Right lobe of liver (tissue), 6 donors: ENCODE measurements around the gene CLTB. TPM values are rescaled to one million over a fixed set of nuclear protein-coding genes. Genes with fewer than 3 reads are reported as not detected.
A peak's percentile ranks its signal among the peaks of the same experiment; 100 is the strongest.

Source experiments
- ATAC-seq, 4 donors: fragments of 200-7000 bp; cut with Tn5 transposase; one replicate each; pipeline ENCODE4 v1.9.1; 2020; ENCODE audit warnings: mild to moderate bottlenecking in 4 of 4, moderate library complexity in 4 of 4
- DNase-seq, 3 donors: peaks; one replicate each; pipeline ENCODE4 v3.0.0-alpha.2; 2020
- H3K27ac ChIP-seq, 3 donors: fragments of 200-600 bp; one replicate each; pipeline ENCODE4 v1.8.0; 2022
- H3K27me3 ChIP-seq, 2 donors: fragments of 200-600 bp; one replicate each; pipeline ENCODE4 v1.8.0; 2022
- H3K36me3 ChIP-seq, 4 donors: fragments of 200-600 bp; sonication (generic) in 1 of 4; one replicate each; pipeline versions ENCODE4 v1.5.1 to v1.8.0; 2017 to 2022; ENCODE audit warnings: control low read depth in 1 of 4
- H3K4me1 ChIP-seq, 4 donors: fragments of 200-600 bp; sonication (generic) in 1 of 4; one replicate each; pipeline versions ENCODE4 v1.5.1 to v1.8.0; 2017 to 2022; ENCODE audit warnings: control low read depth in 1 of 4
- H3K4me3 ChIP-seq, 3 donors: fragments of 200-600 bp; one replicate each; pipeline ENCODE4 v1.8.0; 2022
- H3K9me3 ChIP-seq, 4 donors: fragments of 200-600 bp; sonication (generic) in 1 of 4; one replicate each; pipeline versions ENCODE4 v1.5.1 to v1.8.0; 2017 to 2022; ENCODE audit warnings: control low read depth in 1 of 4
- CTCF ChIP-seq, 4 donors: fragments of 200-600 bp in 3 of 4; fragments of 450-650 bp in 1 of 4; IDR thresholded peaks; one replicate each; pipeline versions ENCODE4 v1.5.1 to v1.8.0; 2016 to 2022; ENCODE audit warnings: antibody characterized with exemption in 4 of 4, mild to moderate bottlenecking in 2 of 4
- POLR2A ChIP-seq: fragments of 450-650 bp; IDR thresholded peaks from one replicate; pipeline ENCODE4 v1.6.1; 2017; ENCODE audit warnings: antibody characterized with exemption, mild to moderate bottlenecking
- WGBS: methylation state at CpG from one replicate; pipeline ENCODE4 v1.1.6; 2018; ENCODE audit warnings: low coverage, low lambda C conversion rate; ENCODE audit not compliant: insufficient coverage; ENCODE audit errors: missing lambda C conversion rate; 5-methylcytosine and 5-hydroxymethylcytosine counted together
- intact Hi-C, 2 donors: fragments of 100-400 bp; cut with DNase I; formaldehyde crosslinking; loops; one replicate each; pipeline versions ENCODE4 v1.11.2 to v1.14.1; 2022
- total RNA-seq, 6 experiments: library from RNA; depleted of rRNA in 2 of 6; stranded (reverse); fragments of >200 nt in 2 of 6; fragmentation: NEBNext Ultra II Directional in 3 of 6; extraction: Animal tissue kit (Norgen Biotek cat#: 25700) in 3 of 6; gene quantifications; one replicate each; pipeline versions ENCODE4 v1.1.0 to v1.2.4, GENCODE V29; 2016 to 2023
- donor health status: DM: no; HTN: yes; CAD: no.
- donor health status: DM: no; HTN: no; CAD: no.
- donor health status: DM: no; HTN: no; CAD: no.
- donor health status: DM: no; HTN: yes; CAD: no.
- donor health status: DM: no; HTN: yes; CAD: no.

Gene CLTB
- total RNA-seq, 6 experiments from 2014 or later, result 28.6 to 73.0 (median 31.3) TPM

DNA sequence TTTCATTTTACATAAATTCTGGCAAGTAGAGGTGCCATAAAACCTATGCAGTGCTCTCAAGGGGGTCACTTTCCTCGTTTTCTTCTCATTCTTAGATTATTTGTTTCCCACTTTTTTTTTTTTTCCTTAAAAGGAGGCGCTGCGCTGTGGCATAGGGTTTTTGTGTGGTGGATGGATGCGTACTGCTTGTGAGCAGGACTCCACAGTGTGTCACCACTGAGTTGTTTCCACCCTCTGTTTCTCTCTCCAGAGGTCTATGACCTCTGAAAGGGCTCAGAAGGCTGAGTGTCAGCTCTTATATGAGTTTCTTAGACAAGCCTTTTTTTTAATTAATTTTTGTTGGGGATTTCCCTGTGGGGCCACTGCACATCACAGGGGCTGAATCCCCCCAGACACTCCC is 13.6 kb upstream of the CLTB start:
- H3K4me3 ChIP-seq, result no peak overlapping the region
- H3K9me3 ChIP-seq, result no peaks in the 10 kb centered on the region
- no peaks in the 10 kb centered on the region for H3K36me3 ChIP-seq
- no peak for TF ChIP-seq POLR2A
- peak in 2 of 4 donors; percentile 21 to 28 for TF ChIP-seq CTCF (IDR thresholded peaks at IDR 0.05)
- no peaks in the 10 kb centered on the region for H3K4me1 ChIP-seq
- DNase-seq, result no peak
- intact Hi-C loops, result no loop called here
- peak in 3 of 4 donors; percentile 51 to 67 (median 56) for ATAC-seq
- H3K27me3 ChIP-seq, result no peaks in the 10 kb centered on the region
- no peak overlapping the region for H3K27ac ChIP-seq
- 44% methylated on average over 4 of the region's 4 CpGs for WGBS

GRCh38 chr5:176427971-176428370 is 11.6 kb upstream of the CLTB start:
- 68% methylated on average over 4 of the region's 4 CpGs for WGBS
- TF ChIP-seq POLR2A (no peak), CTCF (IDR thresholded peaks at IDR 0.05) (no peak)
- ATAC-seq (no peak), DNase-seq (peak in 1 of 3 donors; percentile 1)
- Histone ChIP-seq H3K27ac (no peak overlapping the region), H3K4me3 (no peak overlapping the region), H3K9me3 (no peaks in the 10 kb centered on the region), H3K4me1 (no peaks in the 10 kb centered on the region), H3K27me3 (no peaks in the 10 kb centered on the region), H3K36me3 (no peaks in the 10 kb centered on the region)
- intact Hi-C loops, result no loop called here

DNA sequence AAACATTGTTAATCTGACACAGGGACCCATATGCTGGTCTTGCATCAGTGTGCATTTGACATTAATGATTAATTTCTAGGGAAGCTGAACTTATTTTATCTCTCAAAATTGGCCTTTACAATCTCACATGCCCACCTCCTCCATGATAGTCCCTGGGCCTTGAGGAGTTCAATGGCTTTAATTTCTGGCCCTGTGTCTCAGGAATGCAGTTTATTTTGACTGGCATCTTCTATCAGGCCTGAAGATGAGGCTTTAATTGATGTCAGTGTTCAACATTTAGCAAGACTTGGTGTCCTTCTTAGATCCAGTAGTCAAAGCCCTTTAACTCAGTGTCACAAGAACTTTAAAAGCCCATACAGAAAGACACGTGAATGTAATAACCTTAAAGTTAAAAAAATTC is 10.5 kb upstream of the CLTB start:
- no peaks in the 10 kb centered on the region for H3K4me1 ChIP-seq
- ATAC-seq (no peak), DNase-seq (no peak)
- no peak for TF ChIP-seq CTCF (IDR thresholded peaks at IDR 0.05)
- TF ChIP-seq POLR2A, result no peak
- H3K9me3 ChIP-seq, result no peaks in the 10 kb centered on the region
- intact Hi-C loops, result no loop called here
- 74% methylated on average over 1 of the region's 1 CpG for WGBS
- H3K27ac ChIP-seq, result no peak overlapping the region
- no peaks in the 10 kb centered on the region for H3K36me3 ChIP-seq
- H3K27me3 ChIP-seq, result no peaks in the 10 kb centered on the region
- no peak overlapping the region for H3K4me3 ChIP-seq

- H3K27me3 ChIP-seq, result no peaks in the 10 kb centered on the region
- no peak for TF ChIP-seq CTCF (IDR thresholded peaks at IDR 0.05)
- no peak for TF ChIP-seq POLR2A
- no peaks in the 10 kb centered on the region for H3K36me3 ChIP-seq
- WGBS, result 79% methylated on average over 1 of the region's 1 CpG
- no peak overlapping the region for H3K27ac ChIP-seq
- intact Hi-C loops, result no loop called here
- H3K9me3 ChIP-seq, result no peaks in the 10 kb centered on the region
- H3K4me3 ChIP-seq, result no peak overlapping the region
- ATAC-seq (no peak), DNase-seq (no peak)
- H3K4me1 ChIP-seq, result no peaks in the 10 kb centered on the region
Observed at GRCh38 chr5:176425791-176426190, 9.5 kb upstream of the CLTB start.

DNA sequence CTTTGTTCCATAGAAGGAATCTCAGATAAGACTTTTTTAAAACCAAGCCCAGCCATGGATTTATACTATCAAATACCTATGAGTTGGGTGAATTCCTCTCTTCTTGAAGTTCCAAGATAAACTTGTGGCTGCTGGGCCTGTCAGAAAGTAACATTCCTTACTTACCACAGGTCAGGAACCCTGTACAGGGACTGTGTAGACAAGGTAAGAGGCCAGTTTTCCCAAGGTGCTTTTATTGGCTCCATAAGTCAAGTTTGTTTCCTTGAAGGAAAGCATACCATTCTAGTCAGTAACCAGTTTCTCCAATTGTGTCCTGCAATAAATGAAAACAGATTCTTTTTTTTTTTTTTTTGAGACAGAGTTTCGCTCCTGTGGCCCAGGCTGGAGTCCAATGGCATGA is 8.8 kb upstream of the CLTB start:
- TF ChIP-seq POLR2A (no peak), CTCF (IDR thresholded peaks at IDR 0.05) (no peak)
- DNase-seq (no peak), ATAC-seq (no peak)
- H3K27me3 ChIP-seq, result no peaks in the 10 kb centered on the region
- intact Hi-C loops, result no loop called here
- no peaks in the 10 kb centered on the region for H3K4me1 ChIP-seq
- H3K27ac ChIP-seq, result no peak overlapping the region
- H3K36me3 ChIP-seq, result no peaks in the 10 kb centered on the region
- H3K4me3 ChIP-seq, result no peak overlapping the region
- H3K9me3 ChIP-seq, result no peaks in the 10 kb centered on the region
- 100% methylated on average over 1 of the region's 1 CpG for WGBS
